Right lobe of liver (tissue), 6 donors: Measurements from ENCODE around the gene LYSMD4. TPM values are rescaled to one million over a fixed set of nuclear protein-coding genes. Genes with fewer than 3 reads are reported as not detected.

Experiments
- ATAC-seq, 4 donors: fragments of 200-7000 bp; cut with Tn5 transposase; one replicate each; pipeline ENCODE4 v1.9.1; 2020; ENCODE audit warnings: mild to moderate bottlenecking in 4 of 4, moderate library complexity in 4 of 4
- DNase-seq, 3 donors: peaks; one replicate each; pipeline ENCODE4 v3.0.0-alpha.2; 2020
- H3K27ac ChIP-seq, 3 donors: fragments of 200-600 bp; one replicate each; pipeline ENCODE4 v1.8.0; 2022
- H3K27me3 ChIP-seq, 2 donors: fragments of 200-600 bp; one replicate each; pipeline ENCODE4 v1.8.0; 2022
- H3K36me3 ChIP-seq, 4 donors: fragments of 200-600 bp; sonication (generic) in 1 of 4; one replicate each; pipeline versions ENCODE4 v1.5.1 to v1.8.0; 2017 to 2022; ENCODE audit warnings: control low read depth in 1 of 4
- H3K4me1 ChIP-seq, 4 donors: fragments of 200-600 bp; sonication (generic) in 1 of 4; one replicate each; pipeline versions ENCODE4 v1.5.1 to v1.8.0; 2017 to 2022; ENCODE audit warnings: control low read depth in 1 of 4
- H3K4me3 ChIP-seq, 3 donors: fragments of 200-600 bp; one replicate each; pipeline ENCODE4 v1.8.0; 2022
- H3K9me3 ChIP-seq, 4 donors: fragments of 200-600 bp; sonication (generic) in 1 of 4; one replicate each; pipeline versions ENCODE4 v1.5.1 to v1.8.0; 2017 to 2022; ENCODE audit warnings: control low read depth in 1 of 4
- CTCF ChIP-seq, 4 donors: fragments of 200-600 bp in 3 of 4; fragments of 450-650 bp in 1 of 4; IDR thresholded peaks; one replicate each; pipeline versions ENCODE4 v1.5.1 to v1.8.0; 2016 to 2022; ENCODE audit warnings: antibody characterized with exemption in 4 of 4, mild to moderate bottlenecking in 2 of 4
- POLR2A ChIP-seq: fragments of 450-650 bp; IDR thresholded peaks from one replicate; pipeline ENCODE4 v1.6.1; 2017; ENCODE audit warnings: antibody characterized with exemption, mild to moderate bottlenecking
- WGBS: methylation state at CpG from one replicate; pipeline ENCODE4 v1.1.6; 2018; ENCODE audit warnings: low coverage, low lambda C conversion rate; ENCODE audit not compliant: insufficient coverage; ENCODE audit errors: missing lambda C conversion rate; 5-methylcytosine and 5-hydroxymethylcytosine counted together
- intact Hi-C, 2 donors: fragments of 100-400 bp; cut with DNase I; formaldehyde crosslinking; loops; one replicate each; pipeline versions ENCODE4 v1.11.2 to v1.14.1; 2022
- total RNA-seq, 6 experiments: library from RNA; depleted of rRNA in 2 of 6; stranded (reverse); fragments of >200 nt in 2 of 6; fragmentation: NEBNext Ultra II Directional in 3 of 6; extraction: Animal tissue kit (Norgen Biotek cat#: 25700) in 3 of 6; gene quantifications; one replicate each; pipeline versions ENCODE4 v1.1.0 to v1.2.4, GENCODE V29; 2016 to 2023
- donor health status: DM: no; HTN: yes; CAD: no.
- donor health status: DM: no; HTN: no; CAD: no.
- donor health status: DM: no; HTN: no; CAD: no.
- donor health status: DM: no; HTN: yes; CAD: no.
- donor health status: DM: no; HTN: yes; CAD: no.

The LYSMD4 gene
- total RNA-seq, 6 experiments from 2014 or later, result 2.8 to 7.0 (median 5.1) TPM

GRCh38 chr15:99732751-99733267 is 428 bp downstream of the LYSMD4 start:
- peak overlapping the region; percentile 47 to 85 (median 73) for H3K27ac ChIP-seq
- WGBS, result 2% methylated on average over 11 of the region's 46 CpGs
- TF ChIP-seq CTCF (IDR thresholded peaks at IDR 0.05) (no peak), POLR2A (no peak)
- DNase-seq (peak in 1 of 3 donors; percentile 80), ATAC-seq (peak; percentile 39 to 69 (median 63))
- H3K4me3 ChIP-seq, result peak overlapping the region; percentile 87 to 97 (median 96)
- no peaks in the 10 kb centered on the region for H3K27me3 ChIP-seq
- peaks cover 0 to 5% (median 0%) of the 10 kb centered on the region in 4 donors for H3K36me3 ChIP-seq
- no peaks in the 10 kb centered on the region for H3K9me3 ChIP-seq
- intact Hi-C loops, result no loop called here
- peaks cover 0 to 14% (median 4%) of the 10 kb centered on the region in 4 donors for H3K4me1 ChIP-seq

- DNase-seq (no peak), ATAC-seq (no peak)
- H3K4me1 ChIP-seq, result peaks cover 0 to 14% (median 4%) of the 10 kb centered on the region in 4 donors
- WGBS, result 30% methylated on average over 18 of the region's 18 CpGs
- H3K27me3 ChIP-seq, result no peaks in the 10 kb centered on the region
- intact Hi-C loops, result no loop called here
- H3K36me3 ChIP-seq, result peaks cover 0 to 5% (median 0%) of the 10 kb centered on the region in 4 donors
- TF ChIP-seq POLR2A (no peak), CTCF (IDR thresholded peaks at IDR 0.05) (no peak)
- H3K4me3 ChIP-seq, result peak overlapping the region; percentile 87 to 97 (median 96)
- peak overlapping the region; percentile 47 to 85 (median 73) for H3K27ac ChIP-seq
- no peaks in the 10 kb centered on the region for H3K9me3 ChIP-seq
Measured at GRCh38 chr15:99732124-99732750, 1.0 kb downstream of the LYSMD4 start.

GRCh38 chr15:99731336-99732123 is 1.7 kb downstream of the LYSMD4 start:
- H3K27ac ChIP-seq, result no peak overlapping the region
- no peak overlapping the region for H3K4me3 ChIP-seq
- no peaks in the 10 kb centered on the region for H3K27me3 ChIP-seq
- peaks cover 0 to 5% (median 0%) of the 10 kb centered on the region in 4 donors for H3K36me3 ChIP-seq
- no peak for TF ChIP-seq POLR2A
- no peak for TF ChIP-seq CTCF (IDR thresholded peaks at IDR 0.05)
- peaks cover 0 to 14% (median 4%) of the 10 kb centered on the region in 4 donors for H3K4me1 ChIP-seq
- no peak for ATAC-seq
- DNase-seq, result no peak
- no peaks in the 10 kb centered on the region for H3K9me3 ChIP-seq
- intact Hi-C loops, result no loop called here
- 84% methylated on average over 19 of the region's 26 CpGs for WGBS

GRCh38 chr15:99729920-99730319 is 3.3 kb downstream of the LYSMD4 start:
- ATAC-seq, result peak in 2 of 4 donors; percentile 11 to 26
- DNase-seq, result no peak
- H3K4me1 ChIP-seq, result peaks cover 0 to 14% (median 4%) of the 10 kb centered on the region in 4 donors
- peak; percentile 30 to 49 (median 40) for TF ChIP-seq CTCF (IDR thresholded peaks at IDR 0.05)
- no peak for TF ChIP-seq POLR2A
- H3K27me3 ChIP-seq, result no peaks in the 10 kb centered on the region
- H3K36me3 ChIP-seq, result peaks cover 0 to 5% (median 0%) of the 10 kb centered on the region in 4 donors
- H3K9me3 ChIP-seq, result no peaks in the 10 kb centered on the region
- 43% methylated on average over 3 of the region's 3 CpGs for WGBS
- no peak overlapping the region for H3K4me3 ChIP-seq
- H3K27ac ChIP-seq, result no peak overlapping the region
- intact Hi-C loops, result no loop called here
